GM19324 (cell line): ENCODE data around the gene ZNHIT3.

Source experiments
- ATAC-seq: cut with Tn5 transposase; IDR thresholded peaks from one replicate; pipeline ENCODE4 v1.9.1; 2021; ENCODE audit warnings: mild to moderate bottlenecking, moderate library complexity; ENCODE audit not compliant: unreplicated experiment, low FRiP score

Gene ZNHIT3

DNA sequence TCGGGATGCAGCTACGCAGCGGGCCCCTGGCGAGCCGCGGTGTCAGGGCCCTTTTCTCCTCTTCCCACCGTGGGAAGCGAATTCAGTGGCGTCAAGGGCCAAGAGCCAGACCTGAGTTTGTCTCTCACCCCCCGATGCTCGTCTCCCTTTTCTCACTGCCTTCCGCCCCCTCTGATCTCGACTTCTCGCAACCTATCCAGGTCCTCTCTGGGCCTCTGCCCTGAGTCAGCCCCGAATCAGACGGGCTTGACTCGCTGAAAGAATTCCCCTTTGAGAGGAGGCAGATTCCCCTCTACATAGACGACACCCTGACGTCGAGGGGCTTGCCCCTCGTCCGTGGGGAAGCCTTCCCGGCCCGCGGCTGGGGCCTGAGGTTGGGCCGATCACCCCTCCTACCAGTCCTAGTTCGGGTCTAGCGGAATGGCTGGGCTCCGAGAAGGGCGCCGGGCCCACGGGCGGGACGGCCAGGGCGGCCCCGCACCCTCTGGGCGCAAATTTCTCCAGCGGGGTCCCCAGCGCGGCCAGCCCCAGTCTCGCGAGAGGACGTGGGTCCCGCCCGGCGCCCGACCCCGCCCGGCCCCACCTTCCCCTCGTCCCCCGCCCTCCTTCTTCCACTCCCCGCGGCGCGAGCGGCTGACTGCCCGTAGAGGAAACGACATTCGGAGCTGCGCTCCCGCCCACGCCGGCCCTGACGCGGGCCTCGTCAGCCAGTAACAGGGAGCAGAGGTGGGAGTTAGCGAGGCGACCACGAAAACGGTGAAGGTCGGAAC, 58.0 kb downstream of the ZNHIT3 start, which contains the start of gene GGNBP2:
Gene GGNBP2 (plus strand): TSS at position 613 of the 770 bp plus-strand sequence. CDS start 806 bp downstream, outside the sequence.
- ATAC-seq, result peak; percentile 65

DNA sequence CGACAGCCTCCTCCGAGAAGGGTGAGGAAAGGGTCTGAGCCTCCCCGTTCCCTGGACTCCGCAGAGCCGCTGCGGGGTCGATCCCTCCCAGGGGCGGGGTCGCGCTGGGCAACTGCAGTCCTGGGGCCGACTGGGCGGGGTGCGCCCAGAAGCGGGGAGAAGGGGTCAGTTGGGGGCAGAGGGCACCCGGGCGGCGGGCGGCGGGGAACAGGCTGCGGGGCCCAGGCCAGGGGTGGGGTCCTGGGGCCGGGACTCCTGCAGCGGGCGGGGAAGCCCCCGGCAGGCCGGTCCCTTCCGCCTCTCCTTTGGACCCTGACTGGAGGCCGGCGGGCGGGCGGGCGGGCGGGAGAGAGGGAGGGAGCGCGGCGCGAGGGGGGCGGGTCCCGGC, 58.6 kb downstream of the ZNHIT3 start:
- peak; percentile 59 for ATAC-seq
